GM18520 (cell line): ENCODE results near the gene CLDND1.

Experiments
- ATAC-seq: cut with Tn5 transposase; IDR thresholded peaks from one replicate; pipeline ENCODE4 v1.9.1; 2021; ENCODE audit not compliant: unreplicated experiment

Gene CLDND1

GRCh38 chr3:98519351-98519750 is 3.4 kb downstream of the CLDND1 start:
- ATAC-seq: no peak

- ATAC-seq: no peak
Observed at GRCh38 chr3:98518816-98519215, 3.9 kb downstream of the CLDND1 start.

GRCh38 chr3:98514948-98515347 is 7.8 kb downstream of the CLDND1 start:
- ATAC-seq: no peak

GRCh38 chr3:98513736-98514135 is 9.0 kb downstream of the CLDND1 start:
- no peak for ATAC-seq

- no peak for ATAC-seq
Observed at GRCh38 chr3:98513091-98513511, 9.6 kb downstream of the CLDND1 start.

- no peak for ATAC-seq
Observed at GRCh38 chr3:98512576-98512975, 10.1 kb downstream of the CLDND1 start.

GRCh38 chr3:98508582-98508981 is 14.1 kb downstream of the CLDND1 start:
- no peak for ATAC-seq

GRCh38 chr3:98504539-98504938 is 18.2 kb downstream of the CLDND1 start:
- ATAC-seq: no peak

- ATAC-seq: no peak
Observed at GRCh38 chr3:98501863-98502576, 20.7 kb downstream of the CLDND1 start.

GRCh38 chr3:98501270-98501669 is 21.4 kb downstream of the CLDND1 start:
- no peak for ATAC-seq

GRCh38 chr3:98500019-98500418 is 22.7 kb downstream of the CLDND1 start:
- no peak for ATAC-seq

- no peak for ATAC-seq
Observed at GRCh38 chr3:98497381-98497780, 25.3 kb downstream of the CLDND1 start, which contains the start of gene OR5K2. OR5K2 (plus strand) TSS chr3:98497681; CDS start chr3:98497681, 0 bp downstream.

GRCh38 chr3:98483626-98484025 is 39.1 kb downstream of the CLDND1 start:
- ATAC-seq: no peak

- no peak for ATAC-seq
Observed at GRCh38 chr3:98482717-98483482, 39.8 kb downstream of the CLDND1 start.
